Astrocyte (in vitro differentiated cells and primary cell): ENCODE results near the gene MAP1B.

Experiments used
- CTCF ChIP-seq: IDR thresholded peaks from 2 replicates; pipeline ENCODE4 v1.5.1; 2011; ENCODE audit warnings: low read depth, mild to moderate bottlenecking, inconsistent platforms, low read length, moderate library complexity; ENCODE audit not compliant: insufficient read depth
- EZH2 ChIP-seq: IDR thresholded peaks from 2 replicates; pipeline ENCODE4 v1.6.1; 2012; ENCODE audit warnings: mild to moderate bottlenecking, low read length, inconsistent platforms; ENCODE audit not compliant: insufficient read depth

GRCh38 chr5:72246954-72247442 lies 139.7 kb downstream of the MAP1B start:
- no peak for TF ChIP-seq CTCF
- no peak for TF ChIP-seq EZH2
